Cerebellar cortex (tissue), 1 donor: ENCODE measurements around the gene CCDC70.
"Not testable (repeated sequence)": the region's sequence is repeated elsewhere in the genome, so short reads cannot be mapped to it uniquely, and the experiment has no call there.

ENCODE experiments used
- DNase-seq: peaks from one replicate; pipeline ENCODE4 v3.0.0-alpha.2; 2015; ENCODE audit warnings: low spot score

Gene CCDC70

GRCh38 chr13:51861723-51862300, at the start of gene CCDC70:
TSS of gene CCDC70 (plus strand) at chr13:51861969. CDS start at chr13:51865412, 3,443 bp downstream.
- no peak for DNase-seq

GRCh38 chr13:51814071-51814470, 47.7 kb upstream of the CCDC70 start:
- DNase-seq, result no peak

GRCh38 chr13:51814825-51815650, 46.7 kb upstream of the CCDC70 start:
- DNase-seq, result peak; percentile 72

GRCh38 chr13:51815848-51816247, 45.9 kb upstream of the CCDC70 start:
- DNase-seq, result no peak

GRCh38 chr13:51816604-51817249, 45.0 kb upstream of the CCDC70 start:
- no peak for DNase-seq

- no peak for DNase-seq
Observed at GRCh38 chr13:51817717-51818116, 44.1 kb upstream of the CCDC70 start.

GRCh38 chr13:51818276-51818675, 43.5 kb upstream of the CCDC70 start:
- no peak for DNase-seq

GRCh38 chr13:51818781-51819511, 42.8 kb upstream of the CCDC70 start:
- DNase-seq, result no peak

GRCh38 chr13:51819544-51819943, 42.2 kb upstream of the CCDC70 start:
- DNase-seq, result no peak

- DNase-seq, result no peak
Observed at GRCh38 chr13:51820016-51820597, 41.7 kb upstream of the CCDC70 start.

GRCh38 chr13:51821606-51822005, 40.2 kb upstream of the CCDC70 start:
- peak; percentile 45 for DNase-seq

GRCh38 chr13:51822106-51822815, 39.5 kb upstream of the CCDC70 start:
- DNase-seq, result peak; percentile 77

GRCh38 chr13:51823359-51823758, 38.4 kb upstream of the CCDC70 start:
- no peak for DNase-seq

- no peak for DNase-seq
Observed at GRCh38 chr13:51823863-51824262, 37.9 kb upstream of the CCDC70 start.

GRCh38 chr13:51824712-51825111, 37.1 kb upstream of the CCDC70 start:
- DNase-seq, result not testable (repeated sequence)

GRCh38 chr13:51825165-51825592, 36.6 kb upstream of the CCDC70 start:
- no peak for DNase-seq

- no peak for DNase-seq
Observed at GRCh38 chr13:51825681-51826254, 36.0 kb upstream of the CCDC70 start.

- peak; percentile 54 for DNase-seq
Observed at GRCh38 chr13:51826606-51827005, 35.2 kb upstream of the CCDC70 start.

- no peak for DNase-seq
Observed at GRCh38 chr13:51827254-51827653, 34.5 kb upstream of the CCDC70 start.

- DNase-seq, result no peak
Observed at GRCh38 chr13:51828730-51829567, 32.8 kb upstream of the CCDC70 start.
